D341Med (cell line): ENCODE results near the gene TIAM1.

ENCODE experiments used
- DNase-seq: peaks from one replicate; pipeline ENCODE4 v3.0.0; 2012; ENCODE audit warnings: low spot score

Gene TIAM1

DNA sequence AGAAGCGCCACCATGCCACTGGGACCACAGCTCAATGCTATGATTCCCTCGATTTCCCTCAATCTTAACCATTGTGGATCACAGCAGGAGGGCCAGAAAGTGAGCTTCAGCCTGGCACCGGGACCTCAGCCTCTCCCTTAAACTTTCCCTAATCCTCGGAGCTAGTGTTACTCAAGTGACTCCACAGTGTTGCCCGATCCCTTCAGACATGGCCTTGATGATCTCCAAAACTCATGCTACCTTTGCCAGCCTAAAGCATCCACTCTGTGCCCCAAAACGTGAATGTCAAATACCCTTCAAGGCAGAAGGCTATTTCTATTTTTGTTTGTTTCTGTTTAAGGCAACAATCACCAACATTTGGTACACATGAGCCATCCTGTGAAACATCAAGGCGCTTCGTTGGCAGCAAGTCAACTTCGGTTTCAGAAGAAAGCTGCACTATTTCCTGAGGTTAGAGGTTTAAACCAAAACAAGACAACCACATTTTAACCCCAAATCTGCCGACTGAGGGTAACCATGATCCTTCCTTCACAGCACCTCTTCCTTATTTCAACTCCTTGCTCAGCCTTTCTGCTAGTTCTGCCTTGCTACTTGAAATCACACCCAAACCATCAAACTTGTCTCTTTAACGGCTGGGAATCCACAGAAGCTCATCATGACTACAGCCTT, 211.4 kb downstream of the TIAM1 start:
- no peak for DNase-seq

DNA sequence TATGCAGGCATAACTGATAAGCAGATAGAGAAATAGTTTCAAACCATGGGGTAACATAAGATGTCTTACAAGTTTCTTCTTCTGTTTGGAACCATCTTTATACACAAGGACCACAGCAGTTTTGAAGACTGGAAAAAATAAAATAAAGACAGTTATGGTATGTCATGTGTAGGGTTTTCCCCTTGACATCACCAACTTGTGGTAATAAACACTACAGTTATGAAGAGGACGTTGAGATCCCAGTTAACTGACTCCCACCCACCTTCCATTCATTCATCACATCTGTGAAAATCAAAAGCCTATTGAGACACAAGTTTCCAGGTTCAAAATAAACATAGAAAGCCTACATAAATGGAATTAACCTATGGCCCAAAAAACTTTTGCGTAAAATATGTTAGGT, 213.2 kb downstream of the TIAM1 start:
- no peak for DNase-seq

DNA sequence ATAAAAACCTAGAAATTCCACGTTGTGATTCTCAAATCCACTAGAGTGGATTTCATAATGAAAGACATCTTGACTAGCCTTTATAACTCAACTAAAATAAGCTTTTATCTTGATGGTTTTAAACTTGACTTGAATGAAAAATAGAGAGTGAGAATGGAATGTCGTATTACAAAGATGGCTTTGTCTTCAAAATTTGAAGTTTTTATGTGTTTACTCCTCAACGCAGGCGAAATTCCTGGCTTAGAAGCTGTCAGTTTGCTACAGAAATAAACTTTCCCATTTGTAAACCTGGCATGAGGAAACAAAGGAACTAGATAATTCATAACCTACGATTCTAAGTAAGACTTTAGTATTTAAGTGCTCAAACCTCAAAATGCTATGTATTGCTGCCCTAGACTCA, 215.8 kb downstream of the TIAM1 start:
- no peak for DNase-seq

DNA sequence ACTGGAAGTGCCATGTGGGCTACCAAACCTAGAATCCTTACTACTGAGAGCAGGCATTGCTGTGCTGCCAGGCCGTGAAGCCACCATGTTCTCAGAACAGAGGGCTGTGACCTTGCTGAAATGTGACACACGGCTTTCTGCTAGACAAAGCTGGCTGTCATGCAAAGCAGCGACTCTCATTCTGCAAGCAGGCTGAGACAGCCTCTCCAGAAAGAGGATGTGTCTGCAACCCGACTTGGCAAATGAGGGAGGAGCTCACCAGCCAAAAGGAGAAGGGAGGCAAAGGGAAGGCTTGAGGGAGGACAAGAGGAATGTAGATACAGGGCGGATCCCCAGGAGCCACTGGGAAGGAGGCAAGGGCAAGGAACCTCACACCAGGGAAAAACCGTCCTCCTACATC, 220.1 kb downstream of the TIAM1 start:
- no peak for DNase-seq

DNA sequence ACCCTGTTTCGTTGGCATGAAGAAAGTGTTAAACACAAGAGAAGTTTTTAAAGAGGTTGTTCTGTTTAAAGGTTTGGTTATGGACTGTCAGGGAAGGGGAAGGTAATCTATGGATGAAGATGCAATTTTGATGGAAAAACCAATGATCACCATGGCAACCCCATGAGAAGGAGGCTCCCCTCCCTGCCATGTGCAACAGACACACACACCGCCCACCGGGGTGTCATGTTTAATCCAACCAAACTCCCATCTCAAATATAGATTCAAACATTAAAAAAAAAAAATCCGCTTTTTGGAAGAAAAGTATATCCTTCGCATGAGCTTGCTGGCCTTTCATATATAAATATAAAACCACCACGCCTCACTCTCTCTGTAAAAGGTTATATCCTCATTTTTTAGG, 224.9 kb downstream of the TIAM1 start:
- no peak for DNase-seq

DNA sequence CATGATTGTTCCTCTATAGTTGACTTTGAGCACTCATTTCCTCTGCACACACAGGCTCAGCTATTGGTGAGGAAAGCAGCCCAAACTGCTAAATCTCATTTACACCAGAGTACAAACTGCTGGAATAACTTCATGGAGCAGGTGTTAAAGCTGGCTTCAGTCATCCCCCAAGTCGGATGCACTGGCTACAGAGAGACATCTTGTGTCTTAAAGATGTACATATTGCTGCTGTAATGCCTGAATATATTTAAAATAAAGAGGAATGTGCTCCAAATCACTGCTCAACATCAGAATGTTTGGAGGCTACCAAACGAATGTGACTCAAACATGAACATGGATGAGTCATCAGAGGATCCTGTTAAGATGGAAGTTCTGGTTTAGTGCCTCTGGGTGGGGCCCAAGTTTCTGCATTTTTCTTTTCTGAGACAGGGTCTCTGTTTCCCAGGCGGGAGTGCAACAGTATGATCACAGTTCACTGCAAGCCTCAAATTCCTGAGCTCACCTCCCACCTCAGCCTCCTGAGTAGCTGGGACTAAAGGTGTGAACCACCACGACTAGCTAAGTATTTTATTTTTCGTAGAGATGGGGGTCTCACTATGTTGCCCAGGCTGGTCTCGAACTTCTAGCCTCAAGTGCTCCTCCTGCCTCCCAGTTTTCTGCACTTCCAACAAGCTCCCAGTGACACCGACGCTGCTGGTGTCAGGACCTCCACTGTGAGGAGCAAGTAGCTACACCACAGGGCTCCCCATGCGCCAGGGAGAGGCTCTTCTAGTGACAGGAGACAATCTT, 226.7 kb downstream of the TIAM1 start:
- DNase-seq: no peak

DNA sequence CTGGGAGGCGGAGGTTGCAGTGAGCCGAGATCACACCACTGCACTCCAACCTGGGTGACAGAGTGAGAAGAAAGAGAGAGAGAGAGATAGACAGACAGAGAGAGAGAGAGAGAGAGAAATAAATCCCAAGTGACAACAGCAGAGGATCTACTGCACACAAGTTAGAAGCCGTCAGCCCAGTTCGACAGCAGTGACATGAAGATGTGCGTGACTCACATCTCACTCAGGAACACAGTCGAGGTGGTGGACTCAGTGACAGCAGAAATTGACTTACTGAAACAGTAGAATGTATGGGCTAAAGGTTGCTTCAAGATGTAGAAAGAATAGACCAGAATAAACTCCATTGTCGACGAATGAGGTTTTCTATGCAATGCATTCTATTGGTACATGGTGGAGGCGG, 228.8 kb downstream of the TIAM1 start:
- no peak for DNase-seq

DNA sequence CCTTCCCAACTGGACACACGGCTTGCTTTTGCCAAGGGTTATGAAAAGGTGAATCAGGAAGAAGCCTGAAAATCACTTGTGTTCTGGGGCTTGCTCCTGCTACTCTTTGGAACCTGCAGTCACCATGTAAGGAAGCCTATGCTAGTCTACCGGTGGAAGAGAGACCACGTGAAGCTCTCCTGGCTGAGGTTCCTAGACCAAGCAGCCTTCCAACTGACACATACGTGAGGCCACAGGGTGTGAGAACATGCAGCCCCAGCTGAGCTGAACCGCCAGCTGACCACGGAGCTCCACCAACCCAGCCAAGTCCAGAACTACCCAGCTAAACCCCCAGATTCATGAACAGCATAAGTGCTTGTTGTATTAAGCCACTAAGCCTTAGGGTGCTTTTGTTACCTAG, 233.0 kb downstream of the TIAM1 start:
- DNase-seq: no peak

DNA sequence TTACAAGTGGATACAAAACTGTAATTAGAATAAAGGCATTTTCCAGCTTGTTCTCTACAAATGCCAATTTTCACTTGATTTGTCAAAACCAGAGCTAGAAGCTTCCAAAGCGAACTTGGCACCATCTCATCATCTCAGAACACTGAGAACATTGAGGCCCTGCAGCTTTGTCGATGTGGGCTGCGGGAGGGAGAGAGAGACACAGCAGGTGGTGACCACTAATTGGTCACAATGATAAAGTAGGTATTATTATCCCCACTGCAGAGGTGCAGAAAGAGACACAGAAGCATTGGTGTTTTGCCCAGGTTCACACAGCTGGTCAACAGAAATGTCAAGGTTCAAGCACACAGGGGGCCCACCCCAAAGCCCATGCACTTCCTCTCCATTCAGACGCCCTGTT, 233.6 kb downstream of the TIAM1 start:
- no peak for DNase-seq

DNA sequence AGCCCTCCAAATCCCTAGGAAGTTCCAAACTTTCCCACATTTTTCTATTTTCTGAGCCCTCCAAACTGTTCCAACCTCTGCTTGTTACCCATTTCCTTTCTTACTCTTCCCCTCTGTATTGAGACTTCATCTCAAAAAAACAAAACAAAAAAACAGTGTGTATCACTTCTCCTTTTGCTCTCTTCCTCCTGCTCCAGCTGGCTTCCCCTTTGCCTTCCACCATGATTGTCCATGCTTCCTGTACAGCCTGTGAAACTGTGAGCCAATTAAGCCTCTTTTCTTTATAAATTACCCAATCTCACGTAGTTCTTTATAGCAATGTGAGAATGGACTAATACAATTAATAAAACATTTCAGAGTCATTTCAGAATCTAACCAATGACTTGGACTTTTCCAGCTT, 236.2 kb downstream of the TIAM1 start:
- DNase-seq: no peak

DNA sequence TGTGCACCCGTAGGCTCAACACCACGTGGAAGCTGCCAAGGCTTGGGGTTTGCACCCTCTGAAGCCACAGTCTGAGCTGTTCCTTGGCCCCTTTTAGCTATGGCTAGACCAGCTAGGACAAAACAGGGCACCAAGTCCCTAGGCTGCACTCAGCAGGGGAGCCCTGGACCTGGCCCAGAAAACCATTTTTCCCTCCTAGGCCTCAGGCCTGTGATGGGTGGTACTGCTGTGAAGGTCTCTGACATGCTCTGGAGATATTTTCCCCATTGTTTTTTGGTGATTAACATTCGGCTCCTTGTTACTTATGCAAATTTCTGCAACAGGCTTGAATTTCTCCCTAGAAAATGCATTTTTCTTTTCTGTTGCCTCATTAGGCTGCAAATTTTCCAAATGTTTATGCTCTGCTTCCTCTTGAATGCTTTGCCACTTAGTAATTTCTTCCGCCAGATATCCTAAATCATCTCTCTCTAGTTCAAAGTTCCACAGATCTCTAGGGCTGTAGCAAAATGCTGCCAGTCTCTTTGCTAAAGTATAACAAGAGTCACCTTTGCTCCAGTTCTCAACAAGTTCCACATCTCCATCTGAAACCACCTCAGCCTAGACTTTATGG, 236.8 kb downstream of the TIAM1 start:
- DNase-seq: no peak

DNA sequence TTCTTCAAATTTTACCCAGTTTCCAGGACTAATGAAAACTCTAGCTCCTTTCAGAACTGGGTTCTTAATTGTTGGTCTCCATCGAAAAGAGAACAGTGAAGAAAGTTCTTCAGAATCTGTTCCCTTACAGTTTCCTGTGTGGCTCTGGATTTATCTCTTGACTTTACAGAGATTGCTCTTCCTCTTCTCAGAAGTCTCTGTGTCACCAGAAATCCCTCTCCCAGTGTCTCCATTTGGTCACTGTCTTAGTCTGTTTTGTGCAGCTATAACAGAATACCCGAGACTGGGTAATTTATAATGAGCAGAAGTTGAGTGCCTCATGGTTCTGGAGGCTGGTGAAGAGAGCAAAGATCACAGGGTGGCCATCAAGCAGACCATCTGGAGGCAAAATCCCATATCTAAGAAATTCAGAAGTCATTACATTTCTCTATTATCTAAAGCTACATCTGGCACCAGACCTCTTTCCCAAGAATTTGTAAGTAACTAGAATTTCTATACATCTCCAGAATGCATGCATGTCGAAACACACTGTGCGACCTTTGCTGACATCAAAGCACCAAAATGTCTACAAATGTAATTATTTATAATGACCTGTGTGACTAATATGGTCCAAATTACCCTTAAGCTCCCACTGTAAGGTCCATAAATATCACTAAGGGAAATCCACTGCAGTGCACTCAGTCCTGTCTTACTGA, 240.3 kb downstream of the TIAM1 start:
- DNase-seq: no peak

DNA sequence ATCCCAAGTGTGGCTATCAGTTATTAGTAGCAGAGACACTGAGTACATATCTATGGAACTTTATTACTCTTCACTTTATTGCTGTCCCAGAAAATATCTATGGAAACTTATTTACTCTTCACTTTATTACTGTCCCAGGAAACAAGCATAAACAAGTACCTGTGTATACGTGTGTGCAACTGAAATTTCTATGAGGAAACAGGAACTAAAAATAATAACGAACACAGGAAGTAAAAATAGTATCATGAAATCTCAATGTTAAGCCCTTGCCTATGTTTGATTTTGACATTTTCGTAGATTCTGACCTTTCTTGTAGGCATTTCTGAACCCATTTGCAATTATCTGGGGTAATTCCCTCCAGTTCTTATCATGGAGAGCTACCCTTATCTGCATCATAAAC, 240.9 kb downstream of the TIAM1 start:
- DNase-seq: no peak

DNA sequence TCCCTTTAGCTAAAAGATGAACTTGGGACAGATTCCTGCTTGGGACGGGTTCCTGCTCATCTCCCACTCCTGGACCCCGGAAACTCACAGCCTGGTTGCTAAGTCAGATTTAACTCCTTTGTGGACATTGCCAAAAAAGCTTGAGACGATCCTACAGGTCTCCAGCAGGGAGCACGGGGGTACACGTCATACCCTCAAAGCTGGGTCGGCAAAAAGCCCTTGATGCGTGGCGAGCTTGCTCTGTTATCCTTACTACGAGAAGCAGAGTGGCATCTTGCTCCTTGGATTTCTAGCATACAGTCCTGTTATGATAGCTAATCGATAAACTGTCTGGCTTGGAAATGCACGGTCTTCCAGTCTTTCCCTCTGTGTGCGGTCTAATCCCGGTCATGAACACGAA, 244.9 kb downstream of the TIAM1 start:
- DNase-seq: no peak

DNA sequence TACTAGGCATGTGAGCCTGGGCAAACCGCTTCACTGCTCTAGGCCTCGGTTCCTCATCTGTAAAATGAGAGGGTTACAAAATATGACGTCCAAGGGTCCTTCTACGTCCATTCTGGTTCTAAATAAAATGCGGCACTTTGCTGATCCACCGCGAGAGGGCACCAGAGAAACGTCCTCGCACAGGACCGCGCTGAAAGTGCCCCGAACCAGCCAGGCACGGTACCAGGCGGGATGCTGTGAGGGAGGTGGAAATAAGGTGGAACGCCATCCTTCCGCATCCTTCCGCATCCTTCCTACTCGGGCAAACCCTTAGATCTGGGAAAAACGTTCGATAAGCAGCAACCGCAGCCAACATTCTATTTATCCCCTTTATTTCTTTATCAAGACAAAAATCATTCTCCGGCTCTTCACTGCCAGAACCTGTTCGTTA, 245.5 kb downstream of the TIAM1 start:
- peak; percentile 84 for DNase-seq

DNA sequence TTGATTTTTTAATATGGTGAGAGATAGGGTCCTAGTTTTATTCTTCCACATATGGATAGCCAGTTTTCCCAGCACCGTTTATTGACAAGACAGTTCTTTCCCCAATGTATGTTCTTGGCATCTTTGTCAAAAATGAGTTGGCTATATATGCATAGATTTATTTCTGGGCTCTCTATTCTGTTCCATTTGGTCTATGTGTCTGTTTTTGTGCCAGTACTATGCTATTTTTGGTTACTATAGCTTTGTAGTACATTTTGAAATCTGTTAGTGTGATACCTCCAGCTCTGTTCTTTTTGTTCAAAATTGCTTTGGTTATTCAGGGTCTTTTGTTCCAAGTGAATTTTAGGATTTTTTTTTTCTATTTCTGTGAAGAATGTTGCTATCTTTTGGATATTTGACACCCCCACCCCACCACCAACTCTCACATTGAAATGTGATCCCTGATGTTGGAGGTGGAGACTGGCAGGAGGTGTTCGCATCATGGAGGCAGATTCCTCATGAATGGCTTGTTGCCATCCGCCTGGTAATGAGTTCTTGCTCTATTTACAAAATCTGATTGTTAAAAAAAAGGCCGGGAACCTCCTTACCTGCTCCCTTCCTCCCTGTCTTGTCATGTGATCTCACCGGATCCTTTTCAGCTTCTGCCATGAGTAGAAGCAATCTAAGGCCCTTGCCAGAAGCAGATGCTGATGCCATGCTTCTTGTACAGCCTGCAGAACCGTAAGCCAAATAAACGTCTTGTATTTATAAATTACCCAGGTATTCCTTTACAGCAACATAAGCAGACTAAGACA, 251.0 kb downstream of the TIAM1 start:
- DNase-seq: no peak

DNA sequence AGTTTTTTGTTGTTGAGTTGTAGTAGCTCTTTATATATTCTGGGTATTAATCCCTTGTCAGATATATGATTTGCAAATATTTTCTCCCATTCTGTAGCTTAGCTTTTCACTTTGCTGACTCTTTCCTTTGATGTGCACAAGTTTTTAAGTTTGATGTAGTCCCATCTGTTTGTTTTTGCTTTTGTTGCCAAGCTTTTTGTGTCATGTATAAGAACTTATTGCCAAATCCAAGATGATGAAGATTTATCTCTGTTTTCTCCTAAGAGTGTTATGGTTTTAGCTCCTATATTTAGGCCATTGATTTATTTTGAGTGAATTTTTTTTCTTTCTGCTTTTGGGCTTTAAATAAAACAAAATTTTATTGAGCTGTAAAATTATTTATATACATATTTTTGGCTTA, 253.7 kb downstream of the TIAM1 start:
- no peak for DNase-seq

DNA sequence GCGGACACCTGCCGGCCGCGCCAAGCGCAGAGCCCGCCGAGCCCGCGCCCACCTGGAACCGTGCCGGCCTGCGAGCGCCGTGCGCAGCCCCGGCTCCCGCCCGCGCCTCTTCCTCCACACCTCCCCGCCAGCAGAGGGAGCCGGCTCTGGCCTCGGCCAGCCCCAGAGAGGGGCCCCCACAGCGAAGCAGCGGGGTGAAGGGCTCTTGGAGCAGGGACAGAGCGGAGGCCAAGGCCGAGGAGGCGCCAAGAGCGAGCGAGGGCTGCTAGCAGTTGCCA, 255.6 kb downstream of the TIAM1 start:
- no peak for DNase-seq

DNA sequence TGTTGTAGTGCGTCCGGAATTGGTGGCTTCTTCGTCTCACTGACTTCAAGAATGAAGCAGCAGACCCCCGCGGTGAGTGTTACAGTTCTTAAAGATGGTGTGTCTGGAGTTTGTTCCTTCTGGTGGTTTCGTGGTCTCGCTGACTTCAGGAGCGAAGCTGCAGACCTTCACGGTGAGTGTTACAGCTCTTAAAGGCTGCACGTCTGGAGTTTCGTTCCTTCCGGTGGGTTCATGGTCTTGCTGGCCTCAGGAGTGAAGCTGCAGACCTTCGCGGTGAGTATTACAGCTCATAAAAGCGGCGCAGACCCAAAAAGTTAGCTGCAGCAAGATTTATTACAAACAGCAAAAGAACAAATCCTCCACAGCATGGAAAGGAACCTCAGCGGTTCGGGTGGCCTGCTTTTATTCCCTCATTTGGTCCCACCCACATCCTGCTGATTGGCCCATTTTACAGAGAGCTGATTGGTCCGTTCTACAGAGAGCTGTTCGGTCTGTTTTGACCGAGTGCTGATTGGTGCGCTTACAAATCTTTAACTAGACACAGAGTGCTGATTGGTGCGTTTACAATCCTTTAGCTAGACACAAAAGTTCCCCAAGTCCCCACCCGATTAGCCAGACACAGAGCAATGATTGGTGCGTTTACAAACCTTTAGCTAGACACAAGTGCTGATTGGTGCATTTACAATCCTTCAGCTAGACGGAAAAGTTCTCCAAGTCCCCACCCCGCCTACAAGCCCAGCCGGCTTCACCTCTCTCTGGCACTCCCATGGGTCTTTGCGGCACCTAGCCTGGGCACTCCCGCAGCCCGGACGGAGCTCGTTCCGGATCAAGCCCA, 256.2 kb downstream of the TIAM1 start:
- DNase-seq: no peak

DNA sequence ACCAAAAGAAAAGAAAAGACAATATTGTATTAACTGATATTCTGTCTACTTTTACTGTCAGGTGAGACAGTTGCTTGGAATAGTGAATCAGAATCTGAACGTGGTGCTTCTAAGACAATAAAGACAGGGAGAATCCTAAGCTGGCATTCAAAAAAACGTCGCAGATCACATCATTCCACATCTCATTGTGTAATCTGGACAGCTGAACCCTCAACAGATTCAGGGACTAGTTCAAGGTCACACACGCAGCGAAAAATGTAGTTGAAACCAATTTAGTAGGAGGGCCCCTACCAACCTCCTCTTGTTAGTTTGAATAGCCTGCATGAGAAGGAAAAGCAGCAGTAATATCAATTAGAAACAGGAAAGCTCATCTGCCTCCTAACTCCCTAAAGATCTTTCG, 259.4 kb downstream of the TIAM1 start:
- DNase-seq: no peak

DNA sequence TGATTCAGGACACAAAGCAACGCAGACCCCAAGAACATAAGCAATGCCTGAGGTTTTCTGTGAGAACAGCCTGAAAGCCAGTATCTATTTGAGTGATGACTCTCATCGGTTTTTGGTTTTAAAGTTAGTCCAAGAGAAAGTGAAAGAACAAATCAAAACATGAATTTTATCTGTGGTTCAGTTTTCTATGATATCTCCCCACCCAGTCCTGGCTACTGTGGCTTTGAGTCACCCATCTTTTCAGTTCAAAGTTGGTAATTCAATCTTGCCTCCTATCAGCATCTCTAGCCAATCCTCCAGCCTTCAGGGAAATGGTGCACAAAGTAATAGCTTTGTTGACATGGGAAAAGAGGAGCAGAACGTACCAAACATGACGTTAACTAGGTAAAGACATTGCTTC, 265.3 kb downstream of the TIAM1 start:
- DNase-seq: no peak
